Bronchial epithelial cell (primary cell): ENCODE data around the gene BTBD16. TPM values are rescaled to one million over a fixed set of nuclear protein-coding genes. Genes with fewer than 3 reads are reported as not detected.

ENCODE experiments used
- DNase-seq: peaks from one replicate; pipeline ENCODE4 v3.0.0-alpha.2; 2010; ENCODE audit warnings: low read depth
- FAIRE-seq: peaks from 2 replicates; lab custom pipeline; 2011; peaks lifted over from hg19 to GRCh38; lab: Jason Lieb, UNC
- H3K27me3 ChIP-seq: 2 replicates; pipeline ENCODE4 v1.5.1; 2011; ENCODE audit warnings: low read length; ENCODE audit not compliant: control insufficient read depth, insufficient read depth
- H3K36me3 ChIP-seq: 2 replicates; pipeline ENCODE4 v1.5.1; 2011; ENCODE audit warnings: low read length; ENCODE audit not compliant: control insufficient read depth, insufficient read depth
- H3K4me3 ChIP-seq: 2 replicates; pipeline ENCODE4 v1.5.1; 2011; ENCODE audit warnings: mild to moderate bottlenecking, low read depth, low read length, control low read depth
- total RNA-seq: library from RNA; depleted of rRNA; stranded (reverse); fragments of >200 nt; gene quantifications from 2 replicates; pipeline ENCODE4 v1.2.1, GENCODE V29; 2014
- TF ChIP-seq, protein P1 (sequence below): IDR thresholded peaks from 2 replicates; pipeline ENCODE4 v1.5.1; 2011; ENCODE audit warnings: mild to moderate bottlenecking, moderate library complexity, low read length, control low read depth, inconsistent platforms; ENCODE audit not compliant: insufficient read depth, severe bottlenecking

Gene BTBD16
- total RNA-seq, 1 donor from 2014 or later: 0.26 TPM

DNA sequence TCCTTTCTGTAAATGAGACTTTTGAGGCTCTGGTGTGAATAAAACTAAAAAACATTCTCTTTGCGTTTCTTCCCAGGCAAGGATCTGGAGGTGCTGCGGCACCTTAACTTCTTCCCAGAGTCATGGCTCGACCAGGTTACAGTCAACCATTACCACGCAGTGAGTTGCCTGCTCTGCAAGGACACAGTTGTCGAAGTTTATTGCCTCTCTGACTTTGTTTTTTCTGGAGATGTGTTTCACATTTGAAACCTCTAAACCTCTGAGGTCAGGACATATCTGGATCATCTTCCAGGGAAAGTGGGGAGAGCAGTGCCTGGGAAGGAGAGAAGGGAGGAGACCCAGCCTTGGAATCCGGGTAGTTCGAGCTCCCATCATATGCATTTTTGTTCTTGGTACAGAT is 60.0 kb downstream of the BTBD16 start:
- no peaks in the 10 kb centered on the region for H3K27me3 ChIP-seq
- DNase-seq: no peak

DNA sequence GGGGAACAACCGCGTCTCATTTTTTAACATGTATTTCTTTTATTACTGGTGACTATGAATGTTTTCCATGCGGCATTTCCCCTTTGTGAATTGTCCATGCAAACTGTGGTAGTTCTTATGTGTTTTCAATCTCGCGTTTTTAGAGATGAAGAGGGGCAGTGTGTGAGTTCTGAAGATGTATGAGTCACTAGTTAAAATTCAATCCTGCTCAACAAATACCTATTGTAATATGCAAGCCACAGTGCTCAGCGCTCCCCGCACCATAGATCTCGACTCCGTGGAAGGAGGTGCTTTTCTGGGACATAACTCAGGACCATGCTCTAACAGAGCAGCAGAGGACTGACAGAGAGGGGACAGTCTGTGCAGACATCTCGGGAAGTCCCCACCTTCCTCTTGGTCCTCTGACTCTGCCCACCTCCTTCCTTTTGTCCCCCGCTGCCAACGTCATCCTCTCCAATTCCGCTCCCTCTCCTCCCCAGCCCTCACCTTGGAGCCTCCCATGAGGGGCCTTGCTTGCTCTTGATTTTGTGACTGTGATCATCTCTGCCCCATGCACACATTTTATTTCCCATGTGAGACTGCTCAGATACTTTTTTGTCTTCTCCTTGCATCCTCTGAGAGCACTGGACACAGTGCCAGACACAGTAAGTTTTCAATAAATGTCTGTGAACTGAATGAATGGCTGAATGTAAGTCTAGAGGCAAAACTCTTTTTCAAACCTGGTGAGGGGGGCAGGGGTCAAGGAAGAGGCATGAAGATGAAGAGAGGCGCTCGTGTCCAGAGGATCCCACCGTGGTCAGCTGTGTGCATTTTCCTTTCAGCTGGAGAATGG is 60.7 kb downstream of the BTBD16 start:
- Histone ChIP-seq H3K36me3 (no peaks in the 10 kb centered on the region), H3K27me3 (no peaks in the 10 kb centered on the region), H3K4me3 (no peak overlapping the region)
- DNase-seq (peak; percentile 47), FAIRE-seq (no peak)
- TF ChIP-seq, protein P1, sequence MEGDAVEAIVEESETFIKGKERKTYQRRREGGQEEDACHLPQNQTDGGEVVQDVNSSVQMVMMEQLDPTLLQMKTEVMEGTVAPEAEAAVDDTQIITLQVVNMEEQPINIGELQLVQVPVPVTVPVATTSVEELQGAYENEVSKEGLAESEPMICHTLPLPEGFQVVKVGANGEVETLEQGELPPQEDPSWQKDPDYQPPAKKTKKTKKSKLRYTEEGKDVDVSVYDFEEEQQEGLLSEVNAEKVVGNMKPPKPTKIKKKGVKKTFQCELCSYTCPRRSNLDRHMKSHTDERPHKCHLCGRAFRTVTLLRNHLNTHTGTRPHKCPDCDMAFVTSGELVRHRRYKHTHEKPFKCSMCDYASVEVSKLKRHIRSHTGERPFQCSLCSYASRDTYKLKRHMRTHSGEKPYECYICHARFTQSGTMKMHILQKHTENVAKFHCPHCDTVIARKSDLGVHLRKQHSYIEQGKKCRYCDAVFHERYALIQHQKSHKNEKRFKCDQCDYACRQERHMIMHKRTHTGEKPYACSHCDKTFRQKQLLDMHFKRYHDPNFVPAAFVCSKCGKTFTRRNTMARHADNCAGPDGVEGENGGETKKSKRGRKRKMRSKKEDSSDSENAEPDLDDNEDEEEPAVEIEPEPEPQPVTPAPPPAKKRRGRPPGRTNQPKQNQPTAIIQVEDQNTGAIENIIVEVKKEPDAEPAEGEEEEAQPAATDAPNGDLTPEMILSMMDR: no peak

More for the DNA sequence above, 60.0 kb downstream of the BTBD16 start:
- no peak for FAIRE-seq
- H3K4me3 ChIP-seq: no peak overlapping the region
- TF ChIP-seq, protein P1: no peak
- H3K36me3 ChIP-seq: no peaks in the 10 kb centered on the region

DNA sequence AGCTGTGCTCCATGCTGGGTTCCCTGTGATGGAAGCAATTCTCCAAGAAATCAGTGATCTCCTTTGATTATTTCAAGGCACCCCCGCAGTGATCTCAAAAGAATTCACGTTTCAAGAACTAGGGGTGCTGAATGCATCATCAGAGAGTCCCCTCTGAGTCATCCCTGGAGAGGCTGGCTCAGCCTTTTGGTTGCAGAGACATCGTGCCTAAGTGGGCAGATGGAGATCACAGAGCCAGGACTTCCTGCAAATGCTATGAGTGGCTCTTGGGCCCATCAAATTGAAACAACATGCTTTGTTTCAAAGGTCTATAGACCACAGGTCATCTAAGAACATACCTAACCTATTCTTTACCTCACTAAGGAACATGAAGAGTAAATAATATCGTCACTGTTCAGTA is 61.9 kb downstream of the BTBD16 start:
- TF ChIP-seq, protein P1: no peak
- Histone ChIP-seq H3K27me3 (no peaks in the 10 kb centered on the region), H3K36me3 (no peaks in the 10 kb centered on the region), H3K4me3 (no peak overlapping the region)
- DNase-seq: peak; percentile 51
- FAIRE-seq: peak; percentile 77

DNA sequence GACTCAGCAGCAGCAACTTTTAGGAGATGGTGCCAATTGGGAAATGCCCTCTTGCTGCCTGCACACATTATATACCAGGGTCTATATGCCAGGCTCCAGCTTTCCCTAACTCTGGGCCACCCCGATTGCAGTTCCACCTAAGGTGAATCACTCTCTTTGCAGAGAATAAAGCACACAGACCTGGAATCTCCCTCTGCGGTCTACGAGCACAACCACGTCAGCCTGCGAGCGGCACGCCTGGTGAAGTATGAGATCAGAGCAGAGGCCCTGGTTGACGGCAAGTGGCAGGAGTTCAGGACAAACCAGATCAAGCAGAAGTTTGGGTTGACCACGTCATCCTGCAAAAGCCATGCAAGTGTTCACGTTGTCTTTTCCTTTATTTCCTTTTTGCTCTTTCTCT is 65.2 kb downstream of the BTBD16 start:
- FAIRE-seq: no peak

DNA sequence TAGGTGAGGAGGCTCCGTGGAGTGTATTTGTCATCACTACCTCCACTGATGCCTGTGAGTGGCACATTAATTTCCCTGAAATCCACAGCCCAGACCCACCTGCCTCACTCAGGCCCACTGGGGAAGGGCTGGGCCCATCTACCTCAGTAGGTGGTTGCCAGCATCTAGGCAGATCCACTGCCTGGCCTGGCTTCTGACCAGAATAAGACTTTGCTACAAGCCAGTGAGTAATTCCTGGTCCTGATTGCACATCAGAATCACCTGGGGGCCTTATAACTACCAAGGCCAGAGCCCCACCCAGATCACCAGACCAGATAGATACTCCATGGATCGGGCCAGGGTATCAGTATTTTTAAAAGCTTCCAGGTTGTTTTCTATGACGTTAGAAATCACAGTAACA is 65.9 kb downstream of the BTBD16 start:
- DNase-seq (peak; percentile 31), FAIRE-seq (no peak)
- H3K36me3 ChIP-seq: no peaks in the 10 kb centered on the region
- H3K4me3 ChIP-seq: no peak overlapping the region
- TF ChIP-seq, protein P1: no peak
- H3K27me3 ChIP-seq: no peaks in the 10 kb centered on the region

More for the DNA sequence above, 65.2 kb downstream of the BTBD16 start:
- no peak overlapping the region for H3K4me3 ChIP-seq
- no peak for DNase-seq
- TF ChIP-seq, protein P1: no peak
- H3K36me3 ChIP-seq: no peaks in the 10 kb centered on the region
- H3K27me3 ChIP-seq: no peaks in the 10 kb centered on the region
